ENCODE measurements around the gene RMRP.
A peak's percentile ranks its signal among the peaks of the same experiment; 100 is the strongest.

RMRP gene

GRCh38 chr9:35650341-35651158, 7.3 kb downstream of the RMRP start, which contains the start of gene SIT1:
Gene SIT1, minus strand, starts transcription at chr9:35650931. Its CDS starts 78 bp downstream, at chr9:35650853.
- no peaks in the 10 kb centered on the region for H3K36me3 ChIP-seq (ENCODE audit: insufficient read depth, low read length)
- H3K9me2 ChIP-seq (ENCODE audit: low read depth, low read length), result no peaks in the 10 kb centered on the region
- H3K4me1 ChIP-seq (ENCODE audit: insufficient read depth, low read length, severe bottlenecking), result peaks cover 63% of the 10 kb centered on the region
- no peaks in the 10 kb centered on the region for H4K20me1 ChIP-seq (ENCODE audit: insufficient read depth, low read length)
- H3K4me2 ChIP-seq (ENCODE audit: low read length), result peak within 1 kb of the TSS; percentile 96
- peak within 1 kb of the TSS; percentile 96 for H3K9ac ChIP-seq (ENCODE audit: low read length)
- H3F3A ChIP-seq (ENCODE audit: insufficient read depth, low read length), result peaks cover 17% of the 10 kb centered on the region
- no peaks in the 10 kb centered on the region for H3K9me3 ChIP-seq (ENCODE audit: low read length)
- H2AFZ ChIP-seq (ENCODE audit: low read length), result no peak within 1 kb of the TSS
- peak within 1 kb of the TSS; percentile 92 for H3K27ac ChIP-seq (ENCODE audit: low read depth, low read length, poor library complexity, severe bottlenecking)
- TF ChIP-seq EZH2 (IDR thresholded peaks at IDR 0.05; ENCODE audit: borderline replicate concordance, low read length) (no peak), CTCF (IDR thresholded peaks at IDR 0.05; ENCODE audit: low read length) (no peak)
- no peaks in the 10 kb centered on the region for H3K27me3 ChIP-seq (ENCODE audit: insufficient read depth, low read length)
- H3K4me3 ChIP-seq (ENCODE audit: low read depth, low read length, poor library complexity, severe bottlenecking), result peak within 1 kb of the TSS; percentile 86
- H3K79me2 ChIP-seq (ENCODE audit: insufficient read depth, low read length), result no peaks in the 10 kb centered on the region; the same call in 1 of the 2 replicates

- Histone ChIP-seq H2AFZ (ENCODE audit: low read length) (no peak overlapping the region), H3F3A (ENCODE audit: insufficient read depth, low read length) (peaks cover 17% of the 10 kb centered on the region), H3K9me3 (ENCODE audit: low read length) (no peaks in the 10 kb centered on the region), H3K27me3 (ENCODE audit: insufficient read depth, low read length) (no peaks in the 10 kb centered on the region), H3K4me2 (ENCODE audit: low read length) (peak overlapping the region; percentile 96), H3K36me3 (ENCODE audit: insufficient read depth, low read length) (no peaks in the 10 kb centered on the region), H4K20me1 (ENCODE audit: insufficient read depth, low read length) (no peaks in the 10 kb centered on the region), H3K4me1 (ENCODE audit: insufficient read depth, low read length, severe bottlenecking) (peaks cover 71% of the 10 kb centered on the region), H3K27ac (ENCODE audit: low read depth, low read length, poor library complexity, severe bottlenecking) (peak overlapping the region; percentile 92), H3K79me2 (ENCODE audit: insufficient read depth, low read length) (no peaks in the 10 kb centered on the region; the same call in 1 of the 2 replicates), H3K4me3 (ENCODE audit: low read depth, low read length, poor library complexity, severe bottlenecking) (peak overlapping the region; percentile 86), H3K9ac (ENCODE audit: low read length) (peak overlapping the region; percentile 96), H3K9me2 (ENCODE audit: low read depth, low read length) (no peaks in the 10 kb centered on the region)
- no peak for TF ChIP-seq EZH2 (IDR thresholded peaks at IDR 0.05; ENCODE audit: borderline replicate concordance, low read length)
- no peak for TF ChIP-seq CTCF (IDR thresholded peaks at IDR 0.05; ENCODE audit: low read length)
These were observed 8.1 kb downstream of the RMRP start for GRCh38 chr9:35649431-35650340.

GRCh38 chr9:35646533-35647265, 11.1 kb downstream of the RMRP start:
- TF ChIP-seq EZH2 (IDR thresholded peaks at IDR 0.05; ENCODE audit: borderline replicate concordance, low read length) (no peak), CTCF (IDR thresholded peaks at IDR 0.05; ENCODE audit: low read length) (peak; percentile 88)
- no peaks in the 10 kb centered on the region; the same call in 1 of the 2 replicates for H3K79me2 ChIP-seq (ENCODE audit: insufficient read depth, low read length)
- peaks cover 17% of the 10 kb centered on the region for H3F3A ChIP-seq (ENCODE audit: insufficient read depth, low read length)
- no peaks in the 10 kb centered on the region for H3K9me3 ChIP-seq (ENCODE audit: low read length)
- H3K4me2 ChIP-seq (ENCODE audit: low read length), result peak overlapping the region; percentile 96
- peaks cover 11% of the 10 kb centered on the region; the same call in 1 of the 2 replicates for H3K36me3 ChIP-seq (ENCODE audit: insufficient read depth, low read length)
- peak overlapping the region; percentile 92 for H3K9ac ChIP-seq (ENCODE audit: low read length)
- no peaks in the 10 kb centered on the region for H3K27me3 ChIP-seq (ENCODE audit: insufficient read depth, low read length)
- peak overlapping the region; percentile 92 for H3K27ac ChIP-seq (ENCODE audit: low read depth, low read length, poor library complexity, severe bottlenecking)
- no peak overlapping the region for H2AFZ ChIP-seq (ENCODE audit: low read length)
- peak overlapping the region; percentile 80 for H3K4me3 ChIP-seq (ENCODE audit: low read depth, low read length, poor library complexity, severe bottlenecking)
- peaks cover 70% of the 10 kb centered on the region for H3K4me1 ChIP-seq (ENCODE audit: insufficient read depth, low read length, severe bottlenecking)
- H3K9me2 ChIP-seq (ENCODE audit: low read depth, low read length), result no peaks in the 10 kb centered on the region
- H4K20me1 ChIP-seq (ENCODE audit: insufficient read depth, low read length), result no peaks in the 10 kb centered on the region

Measured in OCI-LY1 (cell line).